ENCODE measurements around the gene PABPC1L. TPM values are rescaled to one million over a fixed set of nuclear protein-coding genes. Genes with fewer than 3 reads are reported as not detected.

The PABPC1L gene
- total and polyA plus RNA-seq, 8 donors: 8.6 to 106 (median 27.7) TPM

- peak in 1 of 2 donors; percentile 16 for DNase-seq
- Histone ChIP-seq H3K4me3 (no peak overlapping the region), H3K4me1 (peaks cover 14 to 46% (median 38%) of the 10 kb centered on the region in 4 donors), H3K9me3 (no peaks in the 10 kb centered on the region), H3K36me3 (peaks cover 14 to 35% (median 34%) of the 10 kb centered on the region in 4 donors), H3K27ac (peak overlapping the region in 4 of 5 donors; percentile 31 to 90 (median 36)), H3K27me3 (no peaks in the 10 kb centered on the region)
- no peak for TF ChIP-seq EP300 (IDR thresholded peaks at IDR 0.05)
- intact Hi-C loops (cut with DNase I; ENCODE audit: low total_unique reads): no loop called here
- 14 to 34% (median 23%) methylated on average over 1 of the region's 1 CpG for WGBS, 5 donors
Measured at GRCh38 chr20:44970243-44970757, 60.4 kb downstream of the PABPC1L start.

- Histone ChIP-seq H3K4me1 (peaks cover 0 to 38% (median 23%) of the 10 kb centered on the region in 4 donors), H3K27ac (no peak overlapping the region), H3K4me3 (no peak overlapping the region), H3K27me3 (no peaks in the 10 kb centered on the region), H3K9me3 (no peaks in the 10 kb centered on the region), H3K36me3 (peaks cover 16 to 60% (median 55%) of the 10 kb centered on the region in 4 donors)
- WGBS, 5 donors: 79 to 97% (median 83%) methylated on average over 2 of the region's 2 CpGs
- no peak for DNase-seq
- intact Hi-C loops (cut with DNase I; ENCODE audit: low total_unique reads): no loop called here
- TF ChIP-seq POLR2AphosphoS5 (IDR thresholded peaks at IDR 0.05) (no peak), EP300 (IDR thresholded peaks at IDR 0.05) (no peak), CTCF (IDR thresholded peaks at IDR 0.05) (no peak), POLR2A (IDR thresholded peaks at IDR 0.05) (no peak)
Measured at GRCh38 chr20:44973053-44973452, 63.2 kb downstream of the PABPC1L start.

- H3K27ac ChIP-seq: no peak overlapping the region
- WGBS, 5 donors: 86 to 98% (median 97%) methylated on average over 4 of the region's 4 CpGs
- H3K27me3 ChIP-seq: no peaks in the 10 kb centered on the region
- no peak for TF ChIP-seq POLR2AphosphoS5 (IDR thresholded peaks at IDR 0.05)
- TF ChIP-seq EP300 (IDR thresholded peaks at IDR 0.05): no peak
- TF ChIP-seq POLR2A (IDR thresholded peaks at IDR 0.05): no peak
- TF ChIP-seq CTCF (IDR thresholded peaks at IDR 0.05): no peak
- H3K4me1 ChIP-seq: peaks cover 0 to 36% (median 17%) of the 10 kb centered on the region in 4 donors
- no peak overlapping the region for H3K4me3 ChIP-seq
- no peak for DNase-seq
- no peaks in the 10 kb centered on the region for H3K9me3 ChIP-seq
- peaks cover 16 to 94% (median 88%) of the 10 kb centered on the region in 4 donors for H3K36me3 ChIP-seq
- intact Hi-C loops (cut with DNase I; ENCODE audit: low total_unique reads): no loop called here
Measured at GRCh38 chr20:44976698-44977097, 66.8 kb downstream of the PABPC1L start.

GRCh38 chr20:44979090-44979621 lies 69.3 kb downstream of the PABPC1L start:
- WGBS, 5 donors: 9 to 30% (median 25%) methylated on average over 2 of the region's 2 CpGs
- intact Hi-C loops (cut with DNase I; ENCODE audit: low total_unique reads): no loop called here
- peak in 1 of 2 donors; percentile 79 for DNase-seq
- H3K27me3 ChIP-seq: no peaks in the 10 kb centered on the region
- no peaks in the 10 kb centered on the region for H3K9me3 ChIP-seq
- H3K36me3 ChIP-seq: peaks cover 17 to 92% (median 84%) of the 10 kb centered on the region in 4 donors
- no peak for TF ChIP-seq EP300 (IDR thresholded peaks at IDR 0.05)
- TF ChIP-seq POLR2AphosphoS5 (IDR thresholded peaks at IDR 0.05): peak; percentile 17 to 73 (median 65)
- peak overlapping the region; percentile 65 to 87 (median 76) for H3K27ac ChIP-seq
- peaks cover 0 to 36% (median 17%) of the 10 kb centered on the region in 4 donors for H3K4me1 ChIP-seq
- H3K4me3 ChIP-seq: no peak overlapping the region

- Histone ChIP-seq H3K27me3 (no peaks in the 10 kb centered on the region), H3K4me1 (peaks cover 0 to 36% (median 17%) of the 10 kb centered on the region in 4 donors), H3K4me3 (no peak overlapping the region), H3K36me3 (peaks cover 4 to 92% (median 70%) of the 10 kb centered on the region in 4 donors), H3K27ac (no peak overlapping the region), H3K9me3 (no peaks in the 10 kb centered on the region)
- DNase-seq: no peak
- intact Hi-C loops (cut with DNase I; ENCODE audit: low total_unique reads): no loop called here
- TF ChIP-seq EP300 (IDR thresholded peaks at IDR 0.05): no peak
- no peak for TF ChIP-seq POLR2A (IDR thresholded peaks at IDR 0.05)
- TF ChIP-seq POLR2AphosphoS5 (IDR thresholded peaks at IDR 0.05): no peak
- TF ChIP-seq CTCF (IDR thresholded peaks at IDR 0.05): no peak
- 89 to 93% (median 92%) methylated on average over 8 of the region's 8 CpGs for WGBS, 5 donors
Measured at GRCh38 chr20:44981736-44982406, 72.0 kb downstream of the PABPC1L start.
